Stimulated activated CD8-positive, alpha-beta memory T cell treated with anti-CD3 and anti-CD28 coated beads, Interleukin-7, amount 100 ng/mL, for 1 hour (primary cell): Measurements from ENCODE around the gene DNAJC21.

Source experiments
- DNase-seq, 2 donors: peaks; one replicate each; pipeline ENCODE4 v3.0.0-alpha.2; 2020; ENCODE audit warnings: low read depth in 2 of 2

Gene DNAJC21

GRCh38 chr5:34977934-34978613 is 48.7 kb downstream of the DNAJC21 start:
- DNase-seq: no peak

- DNase-seq: no peak
These were observed 49.3 kb downstream of the DNAJC21 start for GRCh38 chr5:34978681-34979080.

GRCh38 chr5:34982823-34983222 is 53.5 kb downstream of the DNAJC21 start:
- no peak for DNase-seq

- DNase-seq: no peak
These were observed 57.6 kb downstream of the DNAJC21 start for GRCh38 chr5:34986965-34987364.

GRCh38 chr5:34991486-34992238 is 62.3 kb downstream of the DNAJC21 start:
- no peak for DNase-seq

GRCh38 chr5:34993951-34994350 is 64.6 kb downstream of the DNAJC21 start:
- no peak for DNase-seq

GRCh38 chr5:34996261-34996660 is 66.9 kb downstream of the DNAJC21 start:
- DNase-seq: no peak

- DNase-seq: no peak
These were observed 68.9 kb downstream of the DNAJC21 start for GRCh38 chr5:34998058-34998789.

- no peak for DNase-seq
These were observed 72.5 kb downstream of the DNAJC21 start for GRCh38 chr5:35001842-35002241.

- no peak for DNase-seq
These were observed 73.1 kb downstream of the DNAJC21 start for GRCh38 chr5:35002459-35002858.

- peak in 1 of 2 donors; percentile 21 for DNase-seq
These were observed 73.9 kb downstream of the DNAJC21 start for GRCh38 chr5:35003018-35003957.

- no peak for DNase-seq
These were observed 74.8 kb downstream of the DNAJC21 start for GRCh38 chr5:35004200-35004599.

GRCh38 chr5:35004771-35005170 is 75.4 kb downstream of the DNAJC21 start:
- DNase-seq: no peak
